Stimulated activated CD4-positive, alpha-beta T cell treated with anti-CD3 and anti-CD28 coated beads, Interleukin-4, amount 100 ng/mL, for 48 hours (primary cell): ENCODE measurements around the gene EIF2B1.
A peak's percentile ranks its signal among the peaks of the same experiment; 100 is the strongest.
"Not testable (repeated sequence)": the region's sequence is repeated elsewhere in the genome, so short reads cannot be mapped to it uniquely, and the experiment has no call there.

Experiments used
- DNase-seq, 2 donors: peaks; one replicate each; pipeline ENCODE4 v3.0.0-alpha.2; 2020; ENCODE audit warnings: low read depth in 2 of 2

EIF2B1 gene

DNA sequence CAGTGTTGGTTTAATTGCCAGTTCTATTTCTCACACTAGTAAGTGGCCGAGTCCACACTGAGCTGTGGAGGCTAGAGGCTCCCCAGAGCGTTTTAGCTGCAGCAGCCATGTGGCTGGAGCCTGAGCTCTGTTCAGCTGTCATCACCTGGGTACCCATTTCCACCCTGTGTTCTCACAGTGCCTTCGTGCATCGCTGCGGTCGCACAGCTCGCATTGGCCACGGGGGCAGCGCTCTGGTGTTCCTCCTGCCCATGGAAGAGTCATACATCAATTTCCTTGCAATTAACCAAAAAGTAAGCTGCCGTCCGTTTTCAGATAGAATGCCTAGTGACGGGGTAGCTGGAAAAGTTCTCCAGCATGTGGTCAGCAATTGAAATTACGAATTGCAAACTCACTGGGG lies 15.9 kb downstream of the EIF2B1 start:
- no peak for DNase-seq

- no peak for DNase-seq
These were observed 16.3 kb downstream of the EIF2B1 start for GRCh38 chr12:123617144-123617543.

DNA sequence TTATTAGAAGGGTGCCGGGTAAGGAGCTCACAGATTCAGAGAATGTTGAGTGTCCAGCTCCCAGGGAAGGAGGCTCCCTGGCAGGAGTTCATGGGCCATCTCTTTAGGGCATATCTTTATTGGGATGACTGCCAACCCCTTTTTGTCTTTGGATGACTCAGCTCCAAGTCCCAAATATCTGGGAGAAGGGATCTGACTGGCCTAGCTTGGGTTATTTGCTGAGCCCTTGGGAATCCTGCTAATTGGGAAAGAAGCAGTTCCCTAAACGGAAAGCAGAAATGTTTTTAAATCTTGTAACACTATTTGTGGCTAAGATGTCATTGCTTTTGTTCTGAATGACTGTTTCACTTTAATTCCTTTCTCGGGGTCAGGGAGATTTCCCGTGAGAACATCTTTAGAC lies 19.0 kb downstream of the EIF2B1 start:
- DNase-seq, result no peak

- DNase-seq, result no peak
These were observed 19.4 kb downstream of the EIF2B1 start for GRCh38 chr12:123614110-123614509.

- DNase-seq, result no peak
These were observed 25.3 kb downstream of the EIF2B1 start for GRCh38 chr12:123608182-123608581.

GRCh38 chr12:123607756-123608155 lies 25.7 kb downstream of the EIF2B1 start:
- DNase-seq, result no peak

GRCh38 chr12:123603495-123603894 lies 30.0 kb downstream of the EIF2B1 start:
- not testable (repeated sequence) for DNase-seq

DNA sequence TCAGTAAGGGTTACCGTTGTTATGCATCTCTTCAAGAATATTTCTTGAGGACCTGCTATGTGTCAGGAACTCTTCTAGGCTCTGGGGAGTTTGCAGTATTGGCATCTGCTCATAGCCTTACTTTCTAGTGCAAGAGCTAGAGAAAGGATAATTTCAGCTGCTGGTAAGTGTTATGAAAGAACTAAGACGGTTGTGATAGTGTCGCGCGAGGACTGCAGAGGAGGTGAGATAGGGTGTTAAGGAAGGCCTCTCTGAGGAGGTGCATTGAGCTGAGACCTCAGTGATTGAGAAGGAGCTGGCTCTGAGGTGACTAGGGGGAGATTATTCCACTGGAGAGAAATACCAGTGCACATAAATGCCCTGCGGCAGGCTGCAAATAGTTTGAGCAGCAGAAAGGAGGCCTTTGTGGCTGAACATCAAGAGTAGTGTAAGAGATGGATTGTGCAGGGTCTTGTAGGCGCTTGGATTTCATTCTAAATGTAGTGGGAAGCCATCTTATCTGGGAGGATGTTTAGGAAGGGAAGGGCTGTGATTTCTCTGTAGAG lies 30.8 kb downstream of the EIF2B1 start:
- DNase-seq, result no peak

DNA sequence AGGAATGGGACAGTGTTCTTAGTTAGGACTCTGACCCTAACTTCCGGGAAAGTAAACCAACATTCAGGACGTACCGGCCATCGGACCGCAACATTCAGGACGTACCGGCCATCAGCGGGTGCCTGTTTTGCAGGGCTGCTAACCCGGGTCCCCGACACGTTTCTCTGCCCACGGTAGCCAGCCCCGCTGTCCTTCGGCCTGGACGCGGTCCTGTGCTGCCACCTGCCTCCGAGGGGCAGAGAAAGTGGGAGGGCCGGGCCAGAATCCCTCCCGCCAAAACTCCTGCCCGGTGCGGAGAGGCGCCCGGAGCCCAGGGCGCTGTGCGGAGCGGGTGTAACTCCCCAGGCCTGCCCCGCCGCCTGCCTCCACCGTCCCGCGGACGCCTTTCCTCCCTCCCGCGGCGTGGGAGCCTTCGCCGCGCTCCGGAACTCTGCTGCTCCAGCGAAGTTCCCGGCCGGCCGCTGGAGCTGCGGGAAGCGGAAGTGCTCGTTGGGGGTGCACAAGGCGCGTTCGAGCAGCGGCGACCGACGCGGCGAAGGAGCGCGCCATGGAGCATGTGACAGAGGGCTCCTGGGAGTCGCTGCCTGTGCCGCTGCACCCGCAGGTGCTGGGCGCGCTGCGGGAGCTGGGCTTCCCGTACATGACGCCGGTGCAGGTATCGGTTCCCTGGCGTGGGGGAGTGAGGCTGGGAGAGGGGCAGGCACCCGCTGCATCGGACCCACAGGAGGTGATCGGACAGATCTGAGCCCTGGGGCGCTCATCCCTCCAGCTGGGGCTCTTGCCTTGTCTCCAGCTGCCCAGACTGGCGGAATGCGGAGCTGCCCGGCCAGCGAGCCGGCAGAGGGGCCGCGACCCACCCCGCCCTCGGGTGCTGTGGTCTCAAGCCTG lies 31.6 kb downstream of the EIF2B1 start, which contains the start of gene DDX55:
TSS of gene DDX55 (plus strand) at position 498 of the 888 bp plus-strand sequence. CDS start at position 548, 50 bp downstream.
- peak; percentile 76 to 81 for DNase-seq

DNA sequence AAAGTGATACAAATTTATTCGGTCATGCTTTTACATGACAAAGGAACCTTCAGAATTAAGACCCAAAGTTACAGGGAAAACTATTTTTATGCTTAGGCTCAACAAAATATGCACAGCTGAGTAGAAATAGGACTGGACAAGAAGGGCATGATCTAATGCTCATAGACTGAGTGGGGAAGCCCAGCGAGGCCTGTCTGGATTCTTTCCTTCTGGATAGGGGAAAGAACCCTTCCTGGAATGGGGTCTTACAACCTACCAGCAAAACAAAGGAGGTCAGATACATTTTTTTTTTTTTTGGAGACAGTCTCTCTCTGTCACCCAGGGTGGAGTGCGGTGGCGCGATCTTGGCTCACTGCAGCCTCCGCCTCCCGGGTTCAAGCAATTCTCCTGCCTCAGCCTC lies 33.8 kb downstream of the EIF2B1 start:
- no peak for DNase-seq

DNA sequence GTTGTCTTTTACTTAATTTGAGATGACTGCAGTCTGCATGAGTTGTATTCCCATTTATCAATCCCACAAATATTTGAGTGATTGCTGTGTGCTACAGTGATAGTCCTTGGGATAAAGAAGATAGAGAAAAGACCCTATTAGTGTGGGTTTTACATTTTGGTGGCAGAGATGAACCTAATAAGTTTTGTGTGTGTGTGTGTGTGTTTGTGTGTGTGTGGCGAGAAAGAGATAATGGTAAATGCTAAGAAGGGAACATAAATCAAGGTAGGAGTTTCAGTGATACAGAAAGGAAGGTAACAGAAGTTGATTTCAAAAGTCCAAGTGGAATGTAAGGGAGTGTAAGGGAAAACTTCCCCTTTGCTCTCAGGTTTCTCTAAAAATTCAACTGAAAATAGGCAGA lies 34.2 kb downstream of the EIF2B1 start:
- DNase-seq, result no peak

DNA sequence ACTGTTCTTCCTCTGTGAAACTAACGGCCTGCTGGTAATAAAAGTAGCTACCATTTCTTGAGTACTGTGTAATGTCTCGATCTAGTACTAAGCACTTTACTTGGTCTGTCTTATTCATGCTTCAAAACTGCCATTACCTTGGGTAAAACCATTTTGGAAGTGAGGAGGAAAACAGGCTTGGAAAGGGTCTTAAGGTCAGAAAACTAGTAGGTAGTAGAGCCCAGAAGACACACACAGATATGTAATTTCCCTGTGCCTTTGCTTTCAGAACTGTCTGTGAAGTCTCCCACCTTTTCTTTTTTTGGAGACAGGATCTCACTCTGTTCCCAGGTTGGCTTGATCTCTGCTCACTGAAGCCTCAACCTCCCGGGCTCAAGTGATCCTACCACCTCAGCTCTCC lies 35.0 kb downstream of the EIF2B1 start:
- DNase-seq, result no peak

- DNase-seq, result no peak
These were observed 36.4 kb downstream of the EIF2B1 start for GRCh38 chr12:123597100-123597499.

- no peak for DNase-seq
These were observed 37.8 kb downstream of the EIF2B1 start for GRCh38 chr12:123595729-123596128.

- no peak for DNase-seq
These were observed 41.6 kb downstream of the EIF2B1 start for GRCh38 chr12:123591702-123592481.

DNA sequence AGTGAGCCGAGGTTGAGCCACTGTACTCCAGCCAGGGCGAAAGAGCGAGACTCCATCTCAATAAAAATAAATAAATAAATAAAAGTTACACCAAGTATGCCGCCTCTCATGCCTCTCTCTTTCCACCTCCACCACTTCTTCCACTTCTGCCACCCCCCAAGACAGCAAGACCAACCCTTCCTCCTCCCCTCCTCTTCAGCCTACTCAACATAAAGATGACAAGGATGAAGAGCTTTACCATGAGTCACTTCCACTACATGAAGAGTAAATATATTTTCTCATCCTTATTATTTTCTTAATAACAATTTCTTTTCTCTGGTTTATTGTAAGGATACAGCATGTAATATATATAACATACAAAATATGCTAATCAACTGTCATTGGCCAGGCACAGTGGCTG lies 52.7 kb downstream of the EIF2B1 start:
- no peak for DNase-seq

DNA sequence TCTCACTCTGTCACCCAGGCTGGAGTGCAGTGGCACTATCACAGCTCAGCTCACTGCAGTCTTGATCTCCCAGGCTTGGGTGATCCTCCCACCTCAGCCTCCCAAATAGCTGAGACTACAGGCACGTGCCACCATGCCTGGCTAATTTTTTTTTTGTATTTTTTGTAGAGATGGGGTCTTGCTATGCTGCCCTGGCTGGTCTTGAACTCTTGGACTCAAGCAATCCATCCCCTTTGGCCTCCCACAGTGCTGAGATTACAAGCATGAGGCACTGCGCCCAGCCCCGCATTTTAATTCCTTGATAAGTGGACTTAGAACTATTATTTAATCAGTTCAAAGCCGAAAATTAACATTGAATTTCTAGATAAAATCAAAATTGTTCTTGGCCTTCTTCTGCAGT lies 54.7 kb downstream of the EIF2B1 start:
- DNase-seq, result not testable (repeated sequence)

GRCh38 chr12:123578243-123578642 lies 55.2 kb downstream of the EIF2B1 start:
- DNase-seq, result no peak

DNA sequence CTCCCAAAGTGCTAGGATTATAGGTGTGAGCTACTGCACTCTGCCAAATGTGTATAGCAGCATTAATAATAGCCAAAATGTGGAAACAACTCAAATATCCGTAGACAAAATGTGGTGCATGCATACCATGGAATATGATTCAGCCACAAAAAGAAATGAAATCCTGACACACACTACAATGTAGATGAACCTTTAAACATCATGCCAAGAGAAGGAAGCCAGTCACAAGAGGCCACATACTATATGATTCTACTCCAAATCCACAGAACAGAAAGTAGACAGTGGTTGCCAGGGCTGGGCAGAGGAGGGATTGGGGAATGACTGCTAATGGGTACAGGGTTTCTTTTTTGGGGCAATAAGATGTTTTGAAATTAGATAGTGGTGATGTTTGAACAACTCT lies 56.9 kb downstream of the EIF2B1 start:
- DNase-seq, result no peak

DNA sequence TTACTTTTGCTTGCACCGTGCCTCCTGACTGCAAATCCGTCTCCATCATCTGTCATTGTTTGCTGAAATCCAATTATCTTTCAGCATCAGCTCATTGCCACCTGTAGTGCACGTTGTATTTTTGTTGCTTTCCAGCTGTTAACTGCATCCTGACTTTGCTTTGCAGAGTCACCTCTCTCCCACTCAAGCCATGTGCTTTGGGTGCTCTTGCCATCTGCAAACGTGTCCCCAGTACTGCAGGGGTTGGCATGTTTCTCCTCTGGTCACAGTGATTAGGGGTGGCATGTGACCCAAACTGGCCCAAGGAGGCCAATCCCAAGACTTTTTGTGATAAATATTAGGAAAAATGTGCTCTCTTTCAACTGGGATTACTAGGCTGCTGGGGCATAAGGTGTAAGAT lies 59.6 kb downstream of the EIF2B1 start:
- no peak for DNase-seq

GRCh38 chr12:123572391-123572790 lies 61.1 kb downstream of the EIF2B1 start:
- no peak for DNase-seq

- DNase-seq, result no peak
These were observed 62.1 kb downstream of the EIF2B1 start for GRCh38 chr12:123571343-123571813.
